Superior temporal gyrus (tissue), 1 donor: ENCODE data around the gene FRMD4A.
"Not testable (repeated sequence)": the region's sequence is repeated elsewhere in the genome, so short reads cannot be mapped to it uniquely, and the experiment has no call there.

Source experiments
- DNase-seq: peaks from one replicate; pipeline ENCODE4 v3.0.0-alpha.2; 2016; ENCODE audit errors: extremely low spot score

The FRMD4A gene

GRCh38 chr10:13788711-13789447 is 541.8 kb downstream of the FRMD4A start:
- DNase-seq: peak; percentile 76

- no peak for DNase-seq
These were observed 542.5 kb downstream of the FRMD4A start for GRCh38 chr10:13788320-13788600.

GRCh38 chr10:13787015-13787421 is 543.7 kb downstream of the FRMD4A start:
- no peak for DNase-seq

GRCh38 chr10:13784067-13784466 is 546.7 kb downstream of the FRMD4A start:
- no peak for DNase-seq

GRCh38 chr10:13779748-13780147 is 551.0 kb downstream of the FRMD4A start:
- no peak for DNase-seq

GRCh38 chr10:13778693-13778960 is 552.1 kb downstream of the FRMD4A start:
- not testable (repeated sequence) for DNase-seq

GRCh38 chr10:13776861-13777311 is 553.8 kb downstream of the FRMD4A start:
- no peak for DNase-seq

GRCh38 chr10:13775786-13776775 is 554.6 kb downstream of the FRMD4A start:
- no peak for DNase-seq

- no peak for DNase-seq
These were observed 556.3 kb downstream of the FRMD4A start for GRCh38 chr10:13774303-13774893.

GRCh38 chr10:13773496-13774170 is 557.1 kb downstream of the FRMD4A start:
- DNase-seq: no peak

- no peak for DNase-seq
These were observed 557.7 kb downstream of the FRMD4A start for GRCh38 chr10:13773043-13773442.

- no peak for DNase-seq
These were observed 558.7 kb downstream of the FRMD4A start for GRCh38 chr10:13771992-13772391.

- no peak for DNase-seq
These were observed 559.8 kb downstream of the FRMD4A start for GRCh38 chr10:13770760-13771493.

GRCh38 chr10:13769946-13770345 is 560.8 kb downstream of the FRMD4A start:
- DNase-seq: no peak

- DNase-seq: no peak
These were observed 563.0 kb downstream of the FRMD4A start for GRCh38 chr10:13767676-13768178.

GRCh38 chr10:13767148-13767547 is 563.6 kb downstream of the FRMD4A start:
- not testable (repeated sequence) for DNase-seq

- DNase-seq: no peak
These were observed 564.9 kb downstream of the FRMD4A start for GRCh38 chr10:13765641-13766341.

GRCh38 chr10:13761490-13762091 is 569.1 kb downstream of the FRMD4A start:
- no peak for DNase-seq

GRCh38 chr10:13759168-13759567 is 571.6 kb downstream of the FRMD4A start:
- no peak for DNase-seq

- DNase-seq: no peak
These were observed 572.0 kb downstream of the FRMD4A start for GRCh38 chr10:13758756-13759155.
